LNCAP (cell line): Measurements from ENCODE around the gene FXYD2.

Experiments
- TF ChIP-seq, protein P1 (sequence below): fragments of 450-650 bp; IDR thresholded peaks from 2 replicates; pipeline ENCODE4 v1.5.1; 2017; ENCODE audit warnings: mild to moderate bottlenecking

FXYD2 gene

DNA sequence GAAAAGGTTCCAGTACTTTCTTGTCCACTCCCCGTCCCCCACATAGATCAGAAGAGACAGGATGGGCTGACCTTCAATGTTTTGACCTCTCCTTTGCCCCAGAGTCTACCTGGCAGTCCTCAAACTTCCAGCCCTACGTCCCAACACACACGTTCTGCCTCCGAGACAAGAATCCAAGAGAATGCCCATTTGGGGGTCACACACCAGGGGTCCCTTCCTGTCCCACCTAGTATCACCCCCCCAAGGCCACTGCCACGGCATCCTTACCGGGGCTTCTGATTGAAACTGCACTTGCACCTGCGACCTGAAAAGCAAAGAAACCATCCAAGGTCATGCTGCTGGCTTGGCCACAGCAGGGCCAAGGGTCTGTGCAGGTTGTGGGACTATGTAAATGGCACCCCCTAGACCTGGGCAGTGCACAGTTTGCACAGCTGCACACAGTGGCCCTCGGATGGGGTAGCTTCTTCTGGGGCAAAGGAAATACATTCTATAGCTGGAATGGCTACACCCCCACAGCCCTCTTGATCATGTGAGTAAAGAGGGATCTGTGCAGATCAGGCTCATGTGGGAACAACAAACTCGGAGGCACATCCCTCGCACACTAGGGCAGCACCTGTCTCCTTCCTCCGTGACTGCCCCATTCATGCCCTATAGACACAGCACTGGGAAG lies 16.5 kb upstream of the FXYD2 start:
- TF ChIP-seq, protein P1, sequence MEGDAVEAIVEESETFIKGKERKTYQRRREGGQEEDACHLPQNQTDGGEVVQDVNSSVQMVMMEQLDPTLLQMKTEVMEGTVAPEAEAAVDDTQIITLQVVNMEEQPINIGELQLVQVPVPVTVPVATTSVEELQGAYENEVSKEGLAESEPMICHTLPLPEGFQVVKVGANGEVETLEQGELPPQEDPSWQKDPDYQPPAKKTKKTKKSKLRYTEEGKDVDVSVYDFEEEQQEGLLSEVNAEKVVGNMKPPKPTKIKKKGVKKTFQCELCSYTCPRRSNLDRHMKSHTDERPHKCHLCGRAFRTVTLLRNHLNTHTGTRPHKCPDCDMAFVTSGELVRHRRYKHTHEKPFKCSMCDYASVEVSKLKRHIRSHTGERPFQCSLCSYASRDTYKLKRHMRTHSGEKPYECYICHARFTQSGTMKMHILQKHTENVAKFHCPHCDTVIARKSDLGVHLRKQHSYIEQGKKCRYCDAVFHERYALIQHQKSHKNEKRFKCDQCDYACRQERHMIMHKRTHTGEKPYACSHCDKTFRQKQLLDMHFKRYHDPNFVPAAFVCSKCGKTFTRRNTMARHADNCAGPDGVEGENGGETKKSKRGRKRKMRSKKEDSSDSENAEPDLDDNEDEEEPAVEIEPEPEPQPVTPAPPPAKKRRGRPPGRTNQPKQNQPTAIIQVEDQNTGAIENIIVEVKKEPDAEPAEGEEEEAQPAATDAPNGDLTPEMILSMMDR: no peak

DNA sequence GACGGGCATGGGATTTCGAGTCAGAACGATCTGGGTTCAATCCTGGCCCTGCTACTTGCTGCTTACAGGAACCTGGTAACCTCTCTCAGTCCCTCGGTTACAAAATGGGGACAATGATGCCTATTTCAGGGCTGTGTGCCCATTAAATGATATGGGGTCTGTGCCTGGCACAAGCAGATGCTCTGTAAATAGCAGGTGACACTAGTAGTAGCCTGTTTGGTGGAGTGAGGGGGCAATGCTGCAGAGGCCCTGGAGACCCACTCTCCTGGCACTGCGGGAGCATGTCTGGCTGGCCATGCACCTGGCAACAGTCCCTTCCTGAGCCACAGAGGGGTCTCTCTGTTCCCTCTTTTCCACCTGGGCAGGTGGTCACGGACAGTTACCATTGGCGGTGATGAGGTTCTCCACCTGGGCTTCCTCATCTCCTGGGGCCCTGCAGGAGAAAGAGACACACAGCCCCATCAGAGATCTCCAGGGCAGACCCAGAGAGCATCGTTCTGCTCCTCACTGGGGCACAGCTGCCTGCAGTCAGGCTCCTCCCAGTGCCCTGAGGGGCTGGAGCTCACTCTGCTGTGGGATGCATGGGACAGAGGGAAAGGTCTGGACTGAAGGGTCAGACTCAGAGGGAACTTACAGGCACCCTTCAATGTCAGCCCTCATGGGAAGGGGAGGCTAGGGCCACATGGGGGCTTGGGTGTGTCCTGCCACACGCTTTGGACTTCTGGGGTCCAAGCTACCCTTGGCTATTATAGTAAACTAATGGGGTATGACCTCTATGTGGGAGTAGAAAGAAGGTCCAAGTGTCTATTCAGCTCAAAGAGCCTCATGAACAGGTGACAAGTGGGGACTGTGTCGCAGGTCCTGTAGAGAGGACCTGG lies 15.6 kb upstream of the FXYD2 start:
- TF ChIP-seq, protein P1: no peak

DNA sequence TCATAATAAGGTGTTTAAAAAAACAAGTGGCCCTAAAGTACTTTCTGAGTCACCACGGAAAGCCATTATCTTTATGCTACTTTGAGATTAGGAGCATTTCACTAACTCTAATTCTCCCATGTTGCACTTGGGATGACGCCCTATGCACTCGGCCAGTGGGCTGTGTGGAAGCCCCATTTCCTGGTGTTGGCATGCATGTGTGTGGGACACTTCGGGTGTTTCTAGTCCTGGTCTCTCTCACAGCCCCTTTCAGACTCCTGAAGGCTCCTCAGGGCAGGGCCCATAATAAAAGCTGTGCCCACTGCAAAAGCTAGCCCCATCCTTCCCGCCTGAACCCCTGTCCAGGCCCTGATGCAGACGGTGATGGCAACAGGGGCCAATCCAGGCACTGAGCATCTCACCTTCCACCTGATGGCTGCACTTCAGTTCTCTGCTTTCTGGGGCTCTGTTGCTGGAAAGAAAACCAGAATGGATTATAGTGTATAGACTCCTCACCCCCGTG lies 14.9 kb upstream of the FXYD2 start:
- TF ChIP-seq, protein P1: no peak

DNA sequence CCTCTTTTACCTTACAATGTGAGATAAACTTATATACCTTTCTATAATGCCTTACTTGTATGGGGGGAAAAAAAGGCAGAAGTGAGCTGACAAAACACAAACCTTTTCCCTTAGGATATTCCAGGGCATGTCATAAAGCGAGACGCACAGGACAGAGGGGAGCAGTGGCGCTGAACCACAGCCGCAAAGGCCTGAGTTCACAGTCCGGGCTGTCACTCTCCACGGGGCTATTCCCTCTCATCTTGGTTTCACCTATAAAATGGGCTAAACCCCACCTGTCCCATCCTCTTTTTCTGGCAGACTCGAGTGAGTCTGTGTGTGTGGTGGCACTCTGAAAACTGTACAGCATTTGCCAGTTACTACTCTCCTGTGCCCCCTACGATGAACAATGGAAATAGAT lies 14.4 kb upstream of the FXYD2 start:
- TF ChIP-seq, protein P1: no peak

DNA sequence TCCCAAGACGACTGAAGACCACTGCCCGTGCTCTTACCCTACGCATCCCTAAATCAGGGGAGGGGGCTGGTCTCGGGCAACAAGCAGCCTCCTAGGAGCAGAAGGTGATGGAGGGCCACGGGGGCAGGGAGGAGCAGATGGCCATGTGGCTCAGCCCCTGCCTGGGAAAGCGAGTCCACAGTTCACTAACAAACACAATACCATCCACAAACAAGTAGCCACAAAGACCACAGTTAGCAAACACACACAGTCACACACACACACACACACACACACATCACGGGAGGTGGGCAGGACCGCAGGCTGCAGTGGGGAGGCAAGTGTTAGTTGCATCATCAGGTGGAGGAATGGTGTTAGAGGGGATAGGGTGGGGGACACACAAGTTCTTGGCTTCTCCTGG lies 13.2 kb upstream of the FXYD2 start:
- TF ChIP-seq, protein P1: no peak

DNA sequence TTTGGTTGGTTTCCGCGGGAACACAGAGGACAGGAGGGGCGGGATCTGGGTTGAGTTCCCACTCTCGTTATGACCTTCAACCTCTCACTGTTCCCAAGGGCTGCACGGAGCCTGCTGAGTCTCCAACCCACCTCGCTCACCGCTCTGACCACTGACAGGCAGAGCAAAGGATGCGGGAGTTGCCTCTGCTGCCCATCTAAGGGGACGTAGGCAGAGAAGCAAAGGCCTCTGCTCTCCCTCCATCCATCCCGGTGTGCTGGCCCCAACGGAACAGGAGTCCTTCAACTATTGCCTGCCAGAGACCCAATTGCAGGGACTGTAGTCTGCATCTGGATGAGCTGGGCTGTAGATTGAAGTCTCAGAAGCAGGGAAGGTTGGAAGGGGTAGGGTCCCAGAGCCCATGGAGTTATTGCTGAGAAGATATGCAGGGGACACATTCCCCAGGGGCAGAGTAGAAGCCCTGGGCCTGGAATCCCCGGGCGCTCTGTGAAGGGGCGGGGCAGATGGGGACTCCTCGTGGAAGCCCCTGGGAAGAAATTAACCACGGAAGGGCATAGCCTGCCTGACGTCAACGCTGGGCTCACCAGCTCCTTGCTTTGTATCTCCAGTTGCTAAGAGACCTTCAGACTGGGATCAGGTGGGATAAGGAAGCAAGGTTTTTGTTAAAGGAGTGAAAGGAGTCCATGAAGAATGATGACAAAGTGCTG lies 12.7 kb upstream of the FXYD2 start:
- TF ChIP-seq, protein P1: no peak
